Retina (tissue), 1 donor: ENCODE data around the gene VPS11.

Experiments used
- DNase-seq: peaks from one replicate; pipeline ENCODE4 v3.0.0-alpha.2; 2016

Gene VPS11

DNA sequence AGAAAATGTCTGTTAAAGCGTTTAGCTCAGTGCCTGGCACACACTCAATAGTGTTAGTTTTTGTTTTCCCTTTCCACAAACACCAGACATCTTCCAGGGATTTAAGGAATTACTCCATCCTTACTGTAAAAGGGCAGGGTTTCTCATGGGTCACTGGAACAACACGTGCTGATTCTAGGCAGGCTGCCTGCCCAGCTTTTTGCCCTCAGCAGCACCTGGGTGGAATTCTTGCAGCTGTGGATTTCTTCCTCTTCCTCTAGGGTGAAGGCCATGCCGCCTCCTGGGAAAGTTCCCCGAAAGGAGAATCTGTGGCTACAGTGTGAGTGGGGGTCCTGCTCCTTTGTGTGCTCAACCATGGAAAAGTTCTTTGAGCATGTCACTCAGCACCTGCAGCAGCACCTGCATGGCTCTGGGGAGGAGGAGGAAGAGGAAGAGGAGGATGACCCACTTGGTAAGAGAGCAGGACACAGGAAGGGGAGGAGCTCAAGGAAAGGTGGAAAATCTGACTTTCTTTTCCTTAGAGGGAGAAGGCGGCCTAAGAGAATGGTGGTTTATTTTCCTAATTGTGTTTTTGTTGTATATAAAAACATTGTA lies 59.2 kb downstream of the VPS11 start:
- DNase-seq, result no peak

DNA sequence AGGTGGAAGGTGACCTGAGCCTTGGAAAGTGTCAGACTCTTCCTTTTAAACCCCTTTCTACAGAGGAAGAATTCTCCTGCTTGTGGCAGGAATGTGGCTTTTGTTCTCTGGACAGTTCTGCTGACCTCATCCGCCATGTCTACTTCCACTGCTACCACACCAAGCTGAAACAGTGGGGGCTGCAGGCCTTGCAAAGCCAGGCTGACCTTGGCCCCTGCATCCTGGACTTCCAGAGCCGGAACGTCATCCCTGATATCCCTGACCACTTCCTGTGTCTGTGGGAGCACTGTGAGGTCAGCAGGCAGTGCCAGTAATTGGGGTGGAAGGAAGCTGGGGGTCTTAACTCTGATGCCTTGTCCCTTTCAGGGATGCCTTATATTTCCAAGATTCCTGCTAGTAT lies 63.0 kb downstream of the VPS11 start:
- no peak for DNase-seq
